ENCODE measurements around the gene USP34.

USP34 gene

GRCh38 chr2:61470965-61471904 lies at the start of gene USP34 (continued):
- TF ChIP-seq TCF7L2 (IDR thresholded peaks at IDR 0.05; ENCODE audit: borderline replicate concordance, low read depth, low read length) (no peak), ZSCAN30 (tag by site-specific recombination; IDR thresholded peaks at IDR 0.05) (0 out of 2 replicates have a peak, but pooled peaks have one; percentile 32), ZNF214 (tag by site-specific recombination; IDR thresholded peaks at IDR 0.05; ENCODE audit: borderline replicate concordance) (no peak), ZIC2 (tag by site-specific recombination; IDR thresholded peaks at IDR 0.05) (peak; percentile 33), ZNF37A (tag by site-specific recombination; IDR thresholded peaks at IDR 0.05) (no peak), RBAK (tag by site-specific recombination; IDR thresholded peaks at IDR 0.05) (no peak), ZNF624 (tag by site-specific recombination; IDR thresholded peaks at IDR 0.05) (no peak), ZNF785 (tag by site-specific recombination; IDR thresholded peaks at IDR 0.05) (no peak), ZNF10 (tag by site-specific recombination; IDR thresholded peaks at IDR 0.05) (no peak), ZNF112 (tag by site-specific recombination; IDR thresholded peaks at IDR 0.05) (no peak), ZSCAN23 (tag by site-specific recombination; IDR thresholded peaks at IDR 0.05) (no peak), ZNF777 (tag by site-specific recombination; IDR thresholded peaks at IDR 0.05; ENCODE audit: borderline replicate concordance) (no peak), ZNF561 (tag by site-specific recombination; IDR thresholded peaks at IDR 0.05; ENCODE audit: borderline replicate concordance) (0 out of 2 replicates have a peak, but pooled peaks have one; percentile 52), ZSCAN18 (tag by site-specific recombination; IDR thresholded peaks at IDR 0.05) (no peak), ZNF600 (tag by site-specific recombination; IDR thresholded peaks at IDR 0.05) (no peak), ZNF529 (tag by site-specific recombination; IDR thresholded peaks at IDR 0.05; ENCODE audit: insufficient replicate concordance) (no peak), ZNF24 (tag by site-specific recombination; IDR thresholded peaks at IDR 0.05) (no peak), ZNF354C (tag by site-specific recombination; IDR thresholded peaks at IDR 0.05; ENCODE audit: borderline replicate concordance, low read depth) (no peak), ZNF610 (tag by site-specific recombination; IDR thresholded peaks at IDR 0.05; ENCODE audit: borderline replicate concordance) (no peak), ZNF248 (tag by site-specific recombination; IDR thresholded peaks at IDR 0.05) (no peak), ZNF404 (tag by site-specific recombination; IDR thresholded peaks at IDR 0.05) (no peak), KLF16 (tag by site-specific recombination; IDR thresholded peaks at IDR 0.05) (peak; percentile 91), ZNF169 (tag by site-specific recombination; IDR thresholded peaks at IDR 0.05) (no peak), HOXC10 (CRISPR knock-in tag; IDR thresholded peaks at IDR 0.05) (no peak), ZNF335 (tag by site-specific recombination; conservative IDR thresholded peaks at IDR 0.05) (peak; percentile 77), ZXDB (tag by site-specific recombination; IDR thresholded peaks at IDR 0.05) (peak; percentile 38; the same call in 1 of the 2 replicates), EGR2 (tag by site-specific recombination; IDR thresholded peaks at IDR 0.05; ENCODE audit: low read depth) (peak; percentile 91), ZNF571 (tag by site-specific recombination; IDR thresholded peaks at IDR 0.05) (no peak), ZNF426 (tag by site-specific recombination; IDR thresholded peaks at IDR 0.05) (no peak), ZBTB8A (tag by site-specific recombination; IDR thresholded peaks at IDR 0.05) (peak; percentile 99), ZNF514 (tag by site-specific recombination; IDR thresholded peaks at IDR 0.05) (no peak), OVOL3 (tag by site-specific recombination; IDR thresholded peaks at IDR 0.05) (no peak), ZNF175 (tag by site-specific recombination; IDR thresholded peaks at IDR 0.05) (no peak)
- TF ChIP-seq, protein P1, sequence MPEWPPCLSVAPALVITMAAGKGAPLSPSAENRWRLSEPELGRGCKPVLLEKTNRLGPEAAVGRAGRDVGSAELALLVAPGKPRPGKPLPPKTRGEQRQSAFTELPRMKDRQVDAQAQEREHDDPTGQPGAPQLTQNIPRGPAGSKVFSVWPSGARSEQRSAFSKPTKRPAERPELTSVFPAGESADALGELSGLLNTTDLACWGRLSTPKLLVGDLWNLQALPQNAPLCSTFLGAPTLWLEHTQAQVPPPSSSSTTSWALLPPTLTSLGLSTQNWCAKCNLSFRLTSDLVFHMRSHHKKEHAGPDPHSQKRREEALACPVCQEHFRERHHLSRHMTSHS (tag by site-specific recombination; IDR thresholded peaks at IDR 0.05), result no peak
- TF ChIP-seq, protein P2, sequence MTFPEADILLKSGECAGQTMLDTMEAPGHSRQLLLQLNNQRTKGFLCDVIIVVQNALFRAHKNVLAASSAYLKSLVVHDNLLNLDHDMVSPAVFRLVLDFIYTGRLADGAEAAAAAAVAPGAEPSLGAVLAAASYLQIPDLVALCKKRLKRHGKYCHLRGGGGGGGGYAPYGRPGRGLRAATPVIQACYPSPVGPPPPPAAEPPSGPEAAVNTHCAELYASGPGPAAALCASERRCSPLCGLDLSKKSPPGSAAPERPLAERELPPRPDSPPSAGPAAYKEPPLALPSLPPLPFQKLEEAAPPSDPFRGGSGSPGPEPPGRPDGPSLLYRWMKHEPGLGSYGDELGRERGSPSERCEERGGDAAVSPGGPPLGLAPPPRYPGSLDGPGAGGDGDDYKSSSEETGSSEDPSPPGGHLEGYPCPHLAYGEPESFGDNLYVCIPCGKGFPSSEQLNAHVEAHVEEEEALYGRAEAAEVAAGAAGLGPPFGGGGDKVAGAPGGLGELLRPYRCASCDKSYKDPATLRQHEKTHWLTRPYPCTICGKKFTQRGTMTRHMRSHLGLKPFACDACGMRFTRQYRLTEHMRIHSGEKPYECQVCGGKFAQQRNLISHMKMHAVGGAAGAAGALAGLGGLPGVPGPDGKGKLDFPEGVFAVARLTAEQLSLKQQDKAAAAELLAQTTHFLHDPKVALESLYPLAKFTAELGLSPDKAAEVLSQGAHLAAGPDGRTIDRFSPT (tag by site-specific recombination; IDR thresholded peaks at IDR 0.05), result no peak
- TF ChIP-seq, protein P3, sequence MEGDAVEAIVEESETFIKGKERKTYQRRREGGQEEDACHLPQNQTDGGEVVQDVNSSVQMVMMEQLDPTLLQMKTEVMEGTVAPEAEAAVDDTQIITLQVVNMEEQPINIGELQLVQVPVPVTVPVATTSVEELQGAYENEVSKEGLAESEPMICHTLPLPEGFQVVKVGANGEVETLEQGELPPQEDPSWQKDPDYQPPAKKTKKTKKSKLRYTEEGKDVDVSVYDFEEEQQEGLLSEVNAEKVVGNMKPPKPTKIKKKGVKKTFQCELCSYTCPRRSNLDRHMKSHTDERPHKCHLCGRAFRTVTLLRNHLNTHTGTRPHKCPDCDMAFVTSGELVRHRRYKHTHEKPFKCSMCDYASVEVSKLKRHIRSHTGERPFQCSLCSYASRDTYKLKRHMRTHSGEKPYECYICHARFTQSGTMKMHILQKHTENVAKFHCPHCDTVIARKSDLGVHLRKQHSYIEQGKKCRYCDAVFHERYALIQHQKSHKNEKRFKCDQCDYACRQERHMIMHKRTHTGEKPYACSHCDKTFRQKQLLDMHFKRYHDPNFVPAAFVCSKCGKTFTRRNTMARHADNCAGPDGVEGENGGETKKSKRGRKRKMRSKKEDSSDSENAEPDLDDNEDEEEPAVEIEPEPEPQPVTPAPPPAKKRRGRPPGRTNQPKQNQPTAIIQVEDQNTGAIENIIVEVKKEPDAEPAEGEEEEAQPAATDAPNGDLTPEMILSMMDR (tag by site-specific recombination; IDR thresholded peaks at IDR 0.05), result no peak
